Ishikawa (cell line): ENCODE measurements around the gene KCNA10.

Experiments
- CEBPB ChIP-seq: IDR thresholded peaks from 2 replicates; pipeline ENCODE4 v1.6.1; 2012
- CREB1 ChIP-seq: IDR thresholded peaks from 2 replicates; pipeline ENCODE4 v1.6.1; 2012; ENCODE audit warnings: low read depth
- EGR1 ChIP-seq: IDR thresholded peaks from 2 replicates; pipeline ENCODE4 v1.6.1; 2012
- EP300 ChIP-seq: IDR thresholded peaks from 2 replicates; pipeline ENCODE4 v1.6.1; 2012; ENCODE audit warnings: borderline replicate concordance
- FOXM1 ChIP-seq: IDR thresholded peaks from 2 replicates; pipeline ENCODE4 v1.6.1; 2012; ENCODE audit warnings: low read depth, borderline replicate concordance
- MAX ChIP-seq: IDR thresholded peaks from 2 replicates; pipeline ENCODE4 v1.6.1; 2012
- NFIC ChIP-seq: IDR thresholded peaks from 2 replicates; pipeline ENCODE4 v1.6.1; 2012
- RAD21 ChIP-seq: IDR thresholded peaks from 2 replicates; pipeline ENCODE4 v1.6.1; 2012; ENCODE audit warnings: low read depth
- TAF1 ChIP-seq: IDR thresholded peaks from 2 replicates; pipeline ENCODE4 v1.6.1; 2012; ENCODE audit warnings: low read depth, mild to moderate bottlenecking
- TCF12 ChIP-seq: IDR thresholded peaks from 2 replicates; pipeline ENCODE4 v1.6.1; 2012; ENCODE audit warnings: low read depth
- TEAD4 ChIP-seq: IDR thresholded peaks from 2 replicates; pipeline ENCODE4 v1.6.1; 2012
- YY1 ChIP-seq: IDR thresholded peaks from 2 replicates; pipeline ENCODE4 v1.6.1; 2012; ENCODE audit warnings: low read depth
- ZBTB7A ChIP-seq: IDR thresholded peaks from 2 replicates; pipeline ENCODE4 v1.6.1; 2012; ENCODE audit warnings: low read depth
- TF ChIP-seq, protein P1 (sequence below): IDR thresholded peaks from 2 replicates; pipeline ENCODE4 v1.6.1; 2012
- TF ChIP-seq, protein P2 (sequence below): IDR thresholded peaks from 2 replicates; pipeline ENCODE4 v1.6.1; 2012; ENCODE audit warnings: low read depth, mild to moderate bottlenecking

The KCNA10 gene

GRCh38 chr1:110495926-110496600 lies 22.9 kb downstream of the KCNA10 start:
- TF ChIP-seq TEAD4 (no peak), ZBTB7A (no peak), RAD21 (peak; percentile 96), CEBPB (no peak), MAX (no peak), CREB1 (no peak), EP300 (no peak)

DNA sequence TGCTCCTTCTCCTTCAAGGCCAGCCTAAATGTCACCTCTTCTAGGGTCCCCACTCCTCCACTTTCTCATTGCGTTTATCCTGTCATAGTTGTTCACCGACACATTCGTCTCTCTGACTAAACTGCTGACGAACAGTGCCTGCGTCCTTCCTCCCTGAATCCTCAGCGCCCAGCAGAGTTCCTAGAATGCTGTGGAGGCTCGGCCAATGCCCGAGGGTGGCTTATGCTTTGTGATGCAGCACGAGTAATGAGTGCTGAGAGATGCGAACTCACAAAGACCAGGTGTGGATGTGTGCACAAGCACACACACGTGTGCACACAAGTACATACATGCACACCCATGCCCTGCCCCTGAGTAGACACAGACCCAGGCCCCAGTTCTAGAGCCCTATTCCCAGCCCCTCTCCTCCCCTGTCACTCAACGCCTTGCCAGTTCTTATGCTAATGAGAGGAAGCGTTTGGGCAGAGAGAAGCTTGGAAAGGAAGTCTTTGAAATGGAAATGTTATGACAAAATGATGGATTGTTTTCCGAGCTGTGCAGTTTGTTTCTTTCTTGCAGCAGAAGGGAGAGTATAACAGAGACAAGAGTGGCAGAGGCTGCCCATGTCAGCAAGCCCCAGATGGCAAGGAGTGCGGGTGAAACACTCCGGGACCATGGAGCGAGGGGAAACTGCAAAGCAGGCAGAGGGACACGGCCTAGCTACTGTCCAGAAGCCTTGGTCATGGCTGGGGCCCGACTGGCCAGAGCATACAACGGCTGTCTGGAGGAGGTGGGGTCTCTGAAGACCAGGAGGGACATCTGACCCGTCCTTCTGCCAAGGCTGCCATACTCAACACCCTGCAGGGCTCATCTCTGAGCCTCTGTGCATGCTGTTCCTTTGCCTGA lies 24.2 kb downstream of the KCNA10 start:
- no peak for TF ChIP-seq EGR1
- TF ChIP-seq CREB1 = no peak
- no peak for TF ChIP-seq TEAD4
- no peak for TF ChIP-seq CEBPB
- no peak for TF ChIP-seq ZBTB7A
- no peak for TF ChIP-seq NFIC
- TF ChIP-seq MAX = no peak
- no peak for TF ChIP-seq EP300

- TF ChIP-seq TEAD4 (no peak), MAX (no peak), NFIC (no peak), EP300 (no peak), YY1 (no peak), CEBPB (no peak)
- TF ChIP-seq, protein P1, sequence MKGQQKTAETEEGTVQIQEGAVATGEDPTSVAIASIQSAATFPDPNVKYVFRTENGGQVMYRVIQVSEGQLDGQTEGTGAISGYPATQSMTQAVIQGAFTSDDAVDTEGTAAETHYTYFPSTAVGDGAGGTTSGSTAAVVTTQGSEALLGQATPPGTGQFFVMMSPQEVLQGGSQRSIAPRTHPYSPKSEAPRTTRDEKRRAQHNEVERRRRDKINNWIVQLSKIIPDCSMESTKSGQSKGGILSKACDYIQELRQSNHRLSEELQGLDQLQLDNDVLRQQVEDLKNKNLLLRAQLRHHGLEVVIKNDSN = no peak
- TF ChIP-seq, protein P2, sequence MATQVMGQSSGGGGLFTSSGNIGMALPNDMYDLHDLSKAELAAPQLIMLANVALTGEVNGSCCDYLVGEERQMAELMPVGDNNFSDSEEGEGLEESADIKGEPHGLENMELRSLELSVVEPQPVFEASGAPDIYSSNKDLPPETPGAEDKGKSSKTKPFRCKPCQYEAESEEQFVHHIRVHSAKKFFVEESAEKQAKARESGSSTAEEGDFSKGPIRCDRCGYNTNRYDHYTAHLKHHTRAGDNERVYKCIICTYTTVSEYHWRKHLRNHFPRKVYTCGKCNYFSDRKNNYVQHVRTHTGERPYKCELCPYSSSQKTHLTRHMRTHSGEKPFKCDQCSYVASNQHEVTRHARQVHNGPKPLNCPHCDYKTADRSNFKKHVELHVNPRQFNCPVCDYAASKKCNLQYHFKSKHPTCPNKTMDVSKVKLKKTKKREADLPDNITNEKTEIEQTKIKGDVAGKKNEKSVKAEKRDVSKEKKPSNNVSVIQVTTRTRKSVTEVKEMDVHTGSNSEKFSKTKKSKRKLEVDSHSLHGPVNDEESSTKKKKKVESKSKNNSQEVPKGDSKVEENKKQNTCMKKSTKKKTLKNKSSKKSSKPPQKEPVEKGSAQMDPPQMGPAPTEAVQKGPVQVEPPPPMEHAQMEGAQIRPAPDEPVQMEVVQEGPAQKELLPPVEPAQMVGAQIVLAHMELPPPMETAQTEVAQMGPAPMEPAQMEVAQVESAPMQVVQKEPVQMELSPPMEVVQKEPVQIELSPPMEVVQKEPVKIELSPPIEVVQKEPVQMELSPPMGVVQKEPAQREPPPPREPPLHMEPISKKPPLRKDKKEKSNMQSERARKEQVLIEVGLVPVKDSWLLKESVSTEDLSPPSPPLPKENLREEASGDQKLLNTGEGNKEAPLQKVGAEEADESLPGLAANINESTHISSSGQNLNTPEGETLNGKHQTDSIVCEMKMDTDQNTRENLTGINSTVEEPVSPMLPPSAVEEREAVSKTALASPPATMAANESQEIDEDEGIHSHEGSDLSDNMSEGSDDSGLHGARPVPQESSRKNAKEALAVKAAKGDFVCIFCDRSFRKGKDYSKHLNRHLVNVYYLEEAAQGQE = no peak
Measured at GRCh38 chr1:110494036-110494435, 24.9 kb downstream of the KCNA10 start.

DNA sequence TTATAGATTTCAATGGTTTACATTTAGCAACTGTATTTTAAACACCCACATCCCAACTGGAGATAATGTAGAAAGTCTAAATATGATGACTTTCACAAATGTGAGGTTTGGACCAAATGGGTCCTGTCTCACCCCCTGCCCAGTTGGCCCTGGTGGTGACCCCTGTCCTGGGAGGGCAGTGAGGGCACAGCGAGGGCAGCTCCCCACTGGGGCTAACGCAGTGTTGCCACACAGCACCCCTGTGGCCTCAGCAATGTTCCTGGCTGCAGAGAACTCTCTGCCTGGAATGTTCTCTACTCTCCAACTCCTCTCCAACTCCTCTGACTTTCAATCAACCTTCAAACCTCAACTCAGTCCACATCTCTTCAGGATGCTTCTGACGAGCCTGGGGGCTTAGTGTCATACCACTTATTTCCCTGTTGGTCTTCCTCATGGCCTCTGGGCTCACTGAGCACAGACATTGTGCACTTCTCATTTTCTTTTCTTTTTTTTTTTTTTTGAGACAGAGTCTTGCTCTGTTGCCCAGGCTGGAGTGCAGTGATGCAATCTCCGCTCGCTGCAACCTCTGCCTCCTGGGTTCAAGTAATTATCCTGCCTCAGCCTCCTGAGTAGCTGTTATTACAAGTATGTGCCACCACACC lies 25.8 kb downstream of the KCNA10 start:
- no peak for TF ChIP-seq CREB1
- no peak for TF ChIP-seq EP300
- no peak for TF ChIP-seq MAX
- no peak for TF ChIP-seq YY1
- no peak for TF ChIP-seq CEBPB
- no peak for TF ChIP-seq FOXM1

DNA sequence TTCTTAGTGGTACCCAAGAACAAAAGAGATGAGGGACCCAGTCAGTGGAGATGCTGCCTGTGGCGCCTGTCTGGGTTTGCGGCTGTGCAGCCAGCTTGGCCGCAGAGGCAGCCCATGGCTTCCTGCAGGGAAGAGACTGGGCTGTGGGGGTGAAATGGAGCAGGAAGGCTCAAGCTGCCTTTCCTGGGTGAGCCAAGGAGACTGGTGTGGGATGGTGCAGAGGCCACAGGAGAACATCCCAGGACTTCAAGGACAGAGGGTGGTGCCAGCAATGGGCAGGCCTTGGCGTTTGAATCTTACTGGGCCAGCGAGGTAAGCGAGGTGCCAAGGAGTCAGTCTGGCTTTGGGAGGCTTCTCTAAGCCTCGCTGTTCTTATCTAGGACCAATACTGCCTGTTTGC lies 26.4 kb downstream of the KCNA10 start:
- TF ChIP-seq TCF12 = no peak
- no peak for TF ChIP-seq YY1
- no peak for TF ChIP-seq NFIC
- no peak for TF ChIP-seq TAF1
- no peak for TF ChIP-seq CEBPB
- no peak for TF ChIP-seq RAD21
- TF ChIP-seq, protein P2 = no peak
- TF ChIP-seq TEAD4 = no peak
- TF ChIP-seq, protein P1 = no peak
- no peak for TF ChIP-seq ZBTB7A
- TF ChIP-seq FOXM1 = no peak
- TF ChIP-seq CREB1 = no peak
- no peak for TF ChIP-seq EGR1
- no peak for TF ChIP-seq EP300
- TF ChIP-seq MAX = no peak
